Liver (tissue), 9 donors: ENCODE results near the gene MCU. TPM values are rescaled to one million over a fixed set of nuclear protein-coding genes. Genes with fewer than 3 reads are reported as not detected.

Experiments
- DNase-seq: peaks from one replicate; pipeline ENCODE4 v3.0.0-alpha.2; 2017; ENCODE audit warnings: low spot score
- H3K27ac ChIP-seq, 2 donors: one replicate each; pipeline ENCODE4 v1.7.0; 2013; ENCODE audit warnings: inconsistent platforms in 2 of 2, low read length in 2 of 2, control low read depth in 1 of 2, low read depth in 1 of 2, mild to moderate bottlenecking in 1 of 2
- H3K27me3 ChIP-seq, 4 donors: one replicate each; pipeline versions ENCODE4 v1.6.1 to v1.7.0; 2013; ENCODE audit warnings: low read length in 3 of 4, inconsistent platforms in 1 of 4, mild to moderate bottlenecking in 1 of 4, moderate library complexity in 1 of 4; ENCODE audit not compliant: control insufficient read depth in 4 of 4, insufficient read depth in 4 of 4
- H3K36me3 ChIP-seq, 4 donors: one replicate each; pipeline versions ENCODE4 v1.6.1 to v1.7.0; 2013; ENCODE audit warnings: low read length in 3 of 4, mild to moderate bottlenecking in 3 of 4, low read depth in 1 of 4, moderate library complexity in 1 of 4; ENCODE audit not compliant: control insufficient read depth in 4 of 4, insufficient read depth in 3 of 4
- H3K4me1 ChIP-seq, 4 donors: one replicate each; pipeline versions ENCODE4 v1.6.1 to v1.7.0; 2013; ENCODE audit warnings: low read length in 3 of 4, mild to moderate bottlenecking in 3 of 4, moderate library complexity in 1 of 4; ENCODE audit not compliant: control insufficient read depth in 4 of 4, insufficient read depth in 4 of 4
- H3K4me3 ChIP-seq, 3 donors: one replicate each; pipeline versions ENCODE4 v1.6.1 to v1.7.0; 2013; ENCODE audit warnings: low read length in 3 of 3, control low read depth in 1 of 3, low read depth in 1 of 3, mild to moderate bottlenecking in 1 of 3
- H3K9ac ChIP-seq, 2 donors: one replicate each; pipeline ENCODE4 v1.7.0; 2013; ENCODE audit warnings: low read length in 2 of 2, mild to moderate bottlenecking in 2 of 2, moderate library complexity in 2 of 2, control low read depth in 1 of 2, low read depth in 1 of 2
- H3K9me3 ChIP-seq, 4 donors: one replicate each; pipeline versions ENCODE4 v1.6.1 to v1.7.0; 2013; ENCODE audit warnings: low read length in 3 of 4; ENCODE audit not compliant: control insufficient read depth in 4 of 4
- EGR1 ChIP-seq, 2 donors: IDR thresholded peaks; 2 replicates each; pipeline ENCODE4 v1.6.1; 2016 to 2018; ENCODE audit warnings: antibody characterized with exemption in 2 of 2, low read depth in 2 of 2
- FOXA1 ChIP-seq: IDR thresholded peaks from 2 replicates; pipeline ENCODE4 v1.6.1; 2016; ENCODE audit warnings: antibody characterized with exemption
- FOXA2 ChIP-seq: IDR thresholded peaks from 2 replicates; pipeline ENCODE4 v1.6.1; 2016; ENCODE audit warnings: antibody characterized with exemption
- GABPA ChIP-seq, 2 donors: IDR thresholded peaks in 1 of 2; conservative IDR thresholded peaks in 1 of 2; 2 replicates each; pipeline ENCODE4 v1.6.1; 2016; ENCODE audit warnings: antibody characterized with exemption in 2 of 2, mild to moderate bottlenecking in 1 of 2, moderate library complexity in 1 of 2
- HNF4A ChIP-seq, 2 donors: conservative IDR thresholded peaks; 2 replicates each; pipeline ENCODE4 v1.6.1; 2016; ENCODE audit warnings: antibody characterized with exemption in 2 of 2, mild to moderate bottlenecking in 2 of 2
- HNF4G ChIP-seq: IDR thresholded peaks from 2 replicates; pipeline ENCODE4 v1.6.1; 2016; ENCODE audit warnings: antibody characterized with exemption
- JUND ChIP-seq, 2 donors: IDR thresholded peaks; 2 replicates each; pipeline ENCODE4 v1.6.1; 2016; ENCODE audit warnings: antibody characterized with exemption in 2 of 2
- NR2F2 ChIP-seq: IDR thresholded peaks from 2 replicates; pipeline ENCODE4 v1.6.1; 2016; ENCODE audit warnings: antibody characterized with exemption
- RAD21 ChIP-seq, 2 donors: IDR thresholded peaks; 2 replicates each; pipeline ENCODE4 v1.6.1; 2016; ENCODE audit warnings: antibody characterized with exemption in 2 of 2, mild to moderate bottlenecking in 2 of 2
- RXRA ChIP-seq, 2 donors: IDR thresholded peaks; 2 replicates each; pipeline ENCODE4 v1.6.1; 2017 to 2018; ENCODE audit warnings: antibody characterized with exemption in 2 of 2, mild to moderate bottlenecking in 1 of 2
- SP1 ChIP-seq: IDR thresholded peaks from 2 replicates; pipeline ENCODE4 v1.6.1; 2018; ENCODE audit warnings: antibody characterized with exemption, mild to moderate bottlenecking
- YY1 ChIP-seq: IDR thresholded peaks from 2 replicates; pipeline ENCODE4 v1.6.1; 2016; ENCODE audit warnings: antibody characterized with exemption, mild to moderate bottlenecking
- WGBS: extraction: QIAGEN DNeasy Blood & Tissue Kit; methylation state at CpG from one replicate; pipeline ENCODE4 v1.1.7; 2013; 5-methylcytosine and 5-hydroxymethylcytosine counted together
- polyA plus RNA-seq, 2 donors: library from polyadenylated mRNA; stranded (reverse) in 1 of 2; unstranded in 1 of 2; fragments of 200-250 nt in 1 of 2; fragments of >200 nt in 1 of 2; fragmentation: Nextera tagmentation in 1 of 2; extraction: Ambion mirVana in 1 of 2; gene quantifications; one replicate each; pipeline versions ENCODE4 v1.2.1 to v1.2.3, GENCODE V29; 2013 to 2015
- total RNA-seq, 2 donors: library from RNA; depleted of rRNA; stranded (reverse); fragments of >200 nt; gene quantifications; one replicate each; pipeline ENCODE4 v1.2.3, GENCODE V29; 2014
- TF ChIP-seq, protein P1 (sequence below): fragments of 150-350 bp; IDR thresholded peaks from 2 replicates; pipeline ENCODE4 v1.5.1; 2017; ENCODE audit warnings: improper control_type of control experiment, low read depth, low read length; ENCODE audit not compliant: missing input control
- TF ChIP-seq, protein P2 (sequence below): IDR thresholded peaks from 2 replicates; pipeline ENCODE4 v1.6.1; 2016; ENCODE audit warnings: antibody characterized with exemption, mild to moderate bottlenecking
- TF ChIP-seq, protein P3 (sequence below): IDR thresholded peaks from 2 replicates; pipeline ENCODE4 v1.6.1; 2016; ENCODE audit warnings: antibody characterized with exemption
- TF ChIP-seq, protein P4 (sequence below): IDR thresholded peaks from 2 replicates; pipeline ENCODE4 v1.6.1; 2016; ENCODE audit warnings: antibody characterized with exemption
- donor health status: healthy.
- donor health status: healthy.
- donor health status: healthy.
- donor health status: healthy.
- donor health status: healthy.

MCU gene
- total and polyA plus RNA-seq, 4 donors = 6.4 to 13.0 (median 8.8) TPM

DNA sequence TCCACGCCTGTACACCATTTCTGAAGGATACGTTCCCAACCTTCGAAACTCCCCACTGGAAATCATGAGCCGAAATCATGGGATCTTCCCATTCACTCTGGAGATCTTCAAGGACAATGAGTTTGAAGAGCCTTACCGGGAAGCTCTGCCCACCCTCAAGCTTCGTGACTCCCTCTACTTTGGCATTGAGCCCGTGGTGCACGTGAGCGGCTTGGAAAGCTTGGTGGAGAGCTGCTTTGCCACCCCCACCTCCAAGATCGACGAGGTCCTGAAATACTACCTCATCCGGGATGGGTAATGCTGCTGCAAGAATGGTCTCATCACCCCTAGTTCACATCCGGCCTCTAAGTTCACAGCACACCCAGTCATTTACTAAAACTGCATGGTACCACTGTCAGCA, 232.4 kb downstream of the MCU start:
- Histone ChIP-seq H3K4me1 (peaks cover 1 to 16% (median 9%) of the 10 kb centered on the region in 4 donors), H3K36me3 (no peaks in the 10 kb centered on the region), H3K27me3 (no peaks in the 10 kb centered on the region), H3K27ac (no peak overlapping the region), H3K9me3 (peaks cover 0 to 5% (median under 1%) of the 10 kb centered on the region in 4 donors), H3K4me3 (no peak overlapping the region), H3K9ac (no peak overlapping the region)
- TF ChIP-seq, protein P1, sequence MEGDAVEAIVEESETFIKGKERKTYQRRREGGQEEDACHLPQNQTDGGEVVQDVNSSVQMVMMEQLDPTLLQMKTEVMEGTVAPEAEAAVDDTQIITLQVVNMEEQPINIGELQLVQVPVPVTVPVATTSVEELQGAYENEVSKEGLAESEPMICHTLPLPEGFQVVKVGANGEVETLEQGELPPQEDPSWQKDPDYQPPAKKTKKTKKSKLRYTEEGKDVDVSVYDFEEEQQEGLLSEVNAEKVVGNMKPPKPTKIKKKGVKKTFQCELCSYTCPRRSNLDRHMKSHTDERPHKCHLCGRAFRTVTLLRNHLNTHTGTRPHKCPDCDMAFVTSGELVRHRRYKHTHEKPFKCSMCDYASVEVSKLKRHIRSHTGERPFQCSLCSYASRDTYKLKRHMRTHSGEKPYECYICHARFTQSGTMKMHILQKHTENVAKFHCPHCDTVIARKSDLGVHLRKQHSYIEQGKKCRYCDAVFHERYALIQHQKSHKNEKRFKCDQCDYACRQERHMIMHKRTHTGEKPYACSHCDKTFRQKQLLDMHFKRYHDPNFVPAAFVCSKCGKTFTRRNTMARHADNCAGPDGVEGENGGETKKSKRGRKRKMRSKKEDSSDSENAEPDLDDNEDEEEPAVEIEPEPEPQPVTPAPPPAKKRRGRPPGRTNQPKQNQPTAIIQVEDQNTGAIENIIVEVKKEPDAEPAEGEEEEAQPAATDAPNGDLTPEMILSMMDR = no peak
- TF ChIP-seq YY1 = no peak
- TF ChIP-seq FOXA1 = no peak
- no peak for TF ChIP-seq HNF4A (conservative IDR thresholded peaks at IDR 0.05)
- TF ChIP-seq, protein P2, sequence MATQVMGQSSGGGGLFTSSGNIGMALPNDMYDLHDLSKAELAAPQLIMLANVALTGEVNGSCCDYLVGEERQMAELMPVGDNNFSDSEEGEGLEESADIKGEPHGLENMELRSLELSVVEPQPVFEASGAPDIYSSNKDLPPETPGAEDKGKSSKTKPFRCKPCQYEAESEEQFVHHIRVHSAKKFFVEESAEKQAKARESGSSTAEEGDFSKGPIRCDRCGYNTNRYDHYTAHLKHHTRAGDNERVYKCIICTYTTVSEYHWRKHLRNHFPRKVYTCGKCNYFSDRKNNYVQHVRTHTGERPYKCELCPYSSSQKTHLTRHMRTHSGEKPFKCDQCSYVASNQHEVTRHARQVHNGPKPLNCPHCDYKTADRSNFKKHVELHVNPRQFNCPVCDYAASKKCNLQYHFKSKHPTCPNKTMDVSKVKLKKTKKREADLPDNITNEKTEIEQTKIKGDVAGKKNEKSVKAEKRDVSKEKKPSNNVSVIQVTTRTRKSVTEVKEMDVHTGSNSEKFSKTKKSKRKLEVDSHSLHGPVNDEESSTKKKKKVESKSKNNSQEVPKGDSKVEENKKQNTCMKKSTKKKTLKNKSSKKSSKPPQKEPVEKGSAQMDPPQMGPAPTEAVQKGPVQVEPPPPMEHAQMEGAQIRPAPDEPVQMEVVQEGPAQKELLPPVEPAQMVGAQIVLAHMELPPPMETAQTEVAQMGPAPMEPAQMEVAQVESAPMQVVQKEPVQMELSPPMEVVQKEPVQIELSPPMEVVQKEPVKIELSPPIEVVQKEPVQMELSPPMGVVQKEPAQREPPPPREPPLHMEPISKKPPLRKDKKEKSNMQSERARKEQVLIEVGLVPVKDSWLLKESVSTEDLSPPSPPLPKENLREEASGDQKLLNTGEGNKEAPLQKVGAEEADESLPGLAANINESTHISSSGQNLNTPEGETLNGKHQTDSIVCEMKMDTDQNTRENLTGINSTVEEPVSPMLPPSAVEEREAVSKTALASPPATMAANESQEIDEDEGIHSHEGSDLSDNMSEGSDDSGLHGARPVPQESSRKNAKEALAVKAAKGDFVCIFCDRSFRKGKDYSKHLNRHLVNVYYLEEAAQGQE = no peak
- no peak for TF ChIP-seq FOXA2
- TF ChIP-seq, protein P3, sequence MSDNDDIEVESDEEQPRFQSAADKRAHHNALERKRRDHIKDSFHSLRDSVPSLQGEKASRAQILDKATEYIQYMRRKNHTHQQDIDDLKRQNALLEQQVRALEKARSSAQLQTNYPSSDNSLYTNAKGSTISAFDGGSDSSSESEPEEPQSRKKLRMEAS = no peak
- no peak for TF ChIP-seq EGR1 (IDR thresholded peaks at IDR 0.05; ENCODE audit: low read depth in 2 of 2)
- no peak for TF ChIP-seq GABPA (IDR thresholded peaks at IDR 0.05 in 1 of 2, conservative IDR thresholded peaks at IDR 0.05 in 1 of 2)
- no peak for TF ChIP-seq NR2F2
- TF ChIP-seq HNF4G = no peak
- TF ChIP-seq RXRA (IDR thresholded peaks at IDR 0.05) = no peak
- TF ChIP-seq SP1 = no peak
- WGBS = 93% methylated on average over 13 of the region's 13 CpGs
- DNase-seq = no peak

DNA sequence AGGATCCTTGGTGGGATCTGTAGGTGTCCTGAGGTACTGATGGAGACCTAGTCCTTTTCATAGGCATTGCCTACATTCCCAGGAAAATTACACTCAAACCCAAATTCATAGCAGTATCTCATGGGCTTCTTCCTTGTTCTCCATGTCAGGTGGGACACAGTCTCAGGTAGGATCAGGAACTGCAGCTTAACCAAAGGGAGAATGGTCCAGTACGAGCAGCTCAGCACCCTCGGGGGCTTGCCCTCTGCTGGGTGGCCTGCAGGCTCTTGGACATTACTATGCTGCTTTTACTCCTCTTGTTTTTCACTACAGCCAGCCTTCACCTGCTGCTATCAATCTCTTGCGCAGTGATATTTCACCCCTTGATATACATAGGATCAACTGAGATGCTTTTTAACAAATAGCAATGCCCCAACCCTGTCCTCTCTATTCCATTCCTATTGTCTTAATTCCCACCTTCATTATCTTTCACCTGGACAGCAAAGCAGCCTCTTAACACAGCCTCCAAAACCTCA, 234.1 kb downstream of the MCU start:
- no peak overlapping the region for H3K27ac ChIP-seq
- peaks cover 0 to 5% (median under 1%) of the 10 kb centered on the region in 4 donors for H3K9me3 ChIP-seq
- TF ChIP-seq, protein P1 = no peak
- TF ChIP-seq GABPA (IDR thresholded peaks at IDR 0.05 in 1 of 2, conservative IDR thresholded peaks at IDR 0.05 in 1 of 2) = no peak
- TF ChIP-seq, protein P4, sequence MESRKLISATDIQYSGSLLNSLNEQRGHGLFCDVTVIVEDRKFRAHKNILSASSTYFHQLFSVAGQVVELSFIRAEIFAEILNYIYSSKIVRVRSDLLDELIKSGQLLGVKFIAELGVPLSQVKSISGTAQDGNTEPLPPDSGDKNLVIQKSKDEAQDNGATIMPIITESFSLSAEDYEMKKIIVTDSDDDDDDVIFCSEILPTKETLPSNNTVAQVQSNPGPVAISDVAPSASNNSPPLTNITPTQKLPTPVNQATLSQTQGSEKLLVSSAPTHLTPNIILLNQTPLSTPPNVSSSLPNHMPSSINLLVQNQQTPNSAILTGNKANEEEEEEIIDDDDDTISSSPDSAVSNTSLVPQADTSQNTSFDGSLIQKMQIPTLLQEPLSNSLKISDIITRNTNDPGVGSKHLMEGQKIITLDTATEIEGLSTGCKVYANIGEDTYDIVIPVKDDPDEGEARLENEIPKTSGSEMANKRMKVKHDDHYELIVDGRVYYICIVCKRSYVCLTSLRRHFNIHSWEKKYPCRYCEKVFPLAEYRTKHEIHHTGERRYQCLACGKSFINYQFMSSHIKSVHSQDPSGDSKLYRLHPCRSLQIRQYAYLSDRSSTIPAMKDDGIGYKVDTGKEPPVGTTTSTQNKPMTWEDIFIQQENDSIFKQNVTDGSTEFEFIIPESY = no peak
- no peak for TF ChIP-seq HNF4A (conservative IDR thresholded peaks at IDR 0.05)
- TF ChIP-seq, protein P2 = no peak
- no peak for TF ChIP-seq SP1
- TF ChIP-seq, protein P3 = no peak
- no peak for TF ChIP-seq RAD21 (IDR thresholded peaks at IDR 0.05)
- TF ChIP-seq JUND (IDR thresholded peaks at IDR 0.05) = no peak
- no peak for DNase-seq
- 91% methylated on average over 3 of the region's 3 CpGs for WGBS
- H3K9ac ChIP-seq = no peak overlapping the region
- peaks cover 1 to 16% (median 9%) of the 10 kb centered on the region in 4 donors for H3K4me1 ChIP-seq
- no peaks in the 10 kb centered on the region for H3K27me3 ChIP-seq
- no peaks in the 10 kb centered on the region for H3K36me3 ChIP-seq
- no peak overlapping the region for H3K4me3 ChIP-seq
